Left renal cortex interstitium (tissue), 4 donors: Measurements from ENCODE around the gene SORL1-AS1.
"Not testable (repeated sequence)": the region's sequence is repeated elsewhere in the genome, so short reads cannot be mapped to it uniquely, and the experiment has no call there.

Source experiments
- DNase-seq, 4 donors: peaks; one replicate each; pipeline ENCODE4 v3.0.0-alpha.2; 2013; ENCODE audit warnings: low read depth in 4 of 4, low spot score in 2 of 4, missing footprints in 1 of 4

The SORL1-AS1 gene

GRCh38 chr11:121431820-121432526, 20.8 kb downstream of the SORL1-AS1 start:
- DNase-seq: no peak

GRCh38 chr11:121429556-121429955, 23.2 kb downstream of the SORL1-AS1 start:
- DNase-seq: no peak

- DNase-seq: no peak
Observed at GRCh38 chr11:121427400-121427744, 25.4 kb downstream of the SORL1-AS1 start.

GRCh38 chr11:121426476-121427399, 26.0 kb downstream of the SORL1-AS1 start:
- DNase-seq: no peak

GRCh38 chr11:121425828-121426227, 26.9 kb downstream of the SORL1-AS1 start:
- no peak for DNase-seq

GRCh38 chr11:121422675-121423074, 30.1 kb downstream of the SORL1-AS1 start:
- DNase-seq: no peak

- no peak for DNase-seq
Observed at GRCh38 chr11:121421149-121421901, 31.4 kb downstream of the SORL1-AS1 start.

GRCh38 chr11:121420398-121420797, 32.4 kb downstream of the SORL1-AS1 start:
- DNase-seq: no peak

GRCh38 chr11:121419836-121420235, 32.9 kb downstream of the SORL1-AS1 start:
- no peak for DNase-seq

- no peak for DNase-seq
Observed at GRCh38 chr11:121418625-121419114, 34.1 kb downstream of the SORL1-AS1 start.

- no peak for DNase-seq
Observed at GRCh38 chr11:121417607-121418006, 35.2 kb downstream of the SORL1-AS1 start.

- no peak for DNase-seq
Observed at GRCh38 chr11:121417055-121417551, 35.7 kb downstream of the SORL1-AS1 start.

- no peak for DNase-seq
Observed at GRCh38 chr11:121415856-121416255, 36.9 kb downstream of the SORL1-AS1 start.

- no peak for DNase-seq
Observed at GRCh38 chr11:121414141-121414913, 38.4 kb downstream of the SORL1-AS1 start.

GRCh38 chr11:121412711-121413415, 39.9 kb downstream of the SORL1-AS1 start:
- DNase-seq: no peak

- no peak for DNase-seq
Observed at GRCh38 chr11:121412000-121412587, 40.7 kb downstream of the SORL1-AS1 start.

- not testable (repeated sequence) for DNase-seq
Observed at GRCh38 chr11:121411330-121411729, 41.4 kb downstream of the SORL1-AS1 start.

- DNase-seq: not testable (repeated sequence)
Observed at GRCh38 chr11:121410041-121410440, 42.7 kb downstream of the SORL1-AS1 start.

- no peak for DNase-seq
Observed at GRCh38 chr11:121408830-121409229, 43.9 kb downstream of the SORL1-AS1 start.
